SK-N-SH treated with all-trans-retinoic acid at 6 μM for 48 hours (cell line): ENCODE results near the gene MESP1.

ENCODE experiments used
- ATAC-seq: fragments of 200-7000 bp; cut with Tn5 transposase; 3 replicates; pipeline ENCODE4 v1.9.1; 2020; ENCODE audit warnings: mild to moderate bottlenecking, moderate library complexity
- ARNTL ChIP-seq: fragments of 450-650 bp; formaldehyde crosslinking; IDR thresholded peaks from 2 replicates; pipeline ENCODE4 v1.5.0; 2020; ENCODE audit warnings: low read depth, mild to moderate bottlenecking, moderate library complexity, borderline replicate concordance
- BACH2 ChIP-seq: fragments of 250-450 bp; sonication (Bioruptor Pico); IDR thresholded peaks from 2 replicates; pipeline ENCODE4 v1.9.0; 2021; ENCODE audit warnings: mild to moderate bottlenecking, borderline replicate concordance
- CSDC2 ChIP-seq: fragments of 250-450 bp; sonication (Bioruptor Pico); IDR thresholded peaks from 2 replicates; pipeline ENCODE4 v1.5.0; 2020; ENCODE audit warnings: mild to moderate bottlenecking, moderate library complexity
- CSRNP3 ChIP-seq: fragments of 250-450 bp; sonication (Bioruptor Pico); IDR thresholded peaks from 2 replicates; pipeline ENCODE4 v1.5.1; 2021; ENCODE audit warnings: mild to moderate bottlenecking, moderate library complexity
- ESRRG ChIP-seq: fragments of 250-450 bp; sonication (Bioruptor Pico); IDR thresholded peaks from 2 replicates; pipeline ENCODE4 v1.6.1; 2021; ENCODE audit warnings: mild to moderate bottlenecking
- GLIS3 ChIP-seq: fragments of 250-450 bp; sonication (Bioruptor Pico); IDR thresholded peaks from 2 replicates; pipeline ENCODE4 v1.5.0; 2020; ENCODE audit warnings: mild to moderate bottlenecking, moderate library complexity
- ISL1 ChIP-seq: fragments of 250-450 bp; sonication (Bioruptor Pico); IDR thresholded peaks from 2 replicates; pipeline ENCODE4 v2.1.2; 2022; ENCODE audit warnings: mild to moderate bottlenecking, moderate library complexity
- OSR1 ChIP-seq: fragments of 250-450 bp; sonication (Bioruptor Pico); IDR thresholded peaks from 2 replicates; pipeline ENCODE4 v1.8.0; 2022; ENCODE audit warnings: moderate library complexity, mild to moderate bottlenecking, inconsistent platforms
- PATZ1 ChIP-seq: fragments of 250-450 bp; sonication (Bioruptor Pico); IDR thresholded peaks from 2 replicates; pipeline ENCODE4 v1.8.0; 2020; ENCODE audit warnings: mild to moderate bottlenecking, moderate library complexity, borderline replicate concordance
- POU6F1 ChIP-seq: fragments of 250-450 bp; sonication (Bioruptor Pico); IDR thresholded peaks from 2 replicates; pipeline ENCODE4 v1.8.0; 2021; ENCODE audit warnings: low read depth, mild to moderate bottlenecking, moderate library complexity, borderline replicate concordance
- PPARA ChIP-seq: fragments of 250-450 bp; sonication (Bioruptor Pico); IDR thresholded peaks from 2 replicates; pipeline ENCODE4 v1.5.0; 2020; ENCODE audit warnings: mild to moderate bottlenecking, borderline replicate concordance
- RARB ChIP-seq: fragments of 250-450 bp; sonication (Bioruptor Pico); IDR thresholded peaks from 2 replicates; pipeline ENCODE4 v1.8.0; 2021; ENCODE audit warnings: mild to moderate bottlenecking, moderate library complexity
- SNAI2 ChIP-seq: fragments of 250-450 bp; sonication (Bioruptor Pico); IDR thresholded peaks from 2 replicates; pipeline ENCODE4 v1.5.0; 2020; ENCODE audit warnings: mild to moderate bottlenecking, moderate library complexity
- TCF4 ChIP-seq: fragments of 250-450 bp; sonication (Bioruptor Pico); IDR thresholded peaks from 2 replicates; pipeline ENCODE4 v1.8.0; 2021; ENCODE audit warnings: mild to moderate bottlenecking, moderate library complexity, borderline replicate concordance
- TSHZ2 ChIP-seq: fragments of 250-450 bp; sonication (Bioruptor Pico); IDR thresholded peaks from 2 replicates; pipeline ENCODE4 v1.5.0; 2020; ENCODE audit warnings: mild to moderate bottlenecking, moderate library complexity
- ZFP3 ChIP-seq: fragments of 250-450 bp; sonication (Bioruptor Pico); IDR thresholded peaks from 2 replicates; pipeline ENCODE4 v1.5.0; 2020; ENCODE audit warnings: mild to moderate bottlenecking, moderate library complexity
- ZFP30 ChIP-seq: fragments of 450-650 bp; formaldehyde crosslinking; IDR thresholded peaks from 2 replicates; pipeline ENCODE4 v1.5.0; 2022; ENCODE audit warnings: mild to moderate bottlenecking, moderate library complexity
- ZNF565 ChIP-seq: fragments of 450-650 bp; formaldehyde crosslinking; conservative IDR thresholded peaks from 2 replicates; pipeline ENCODE4 v1.5.0; 2020; ENCODE audit warnings: low read depth, mild to moderate bottlenecking, moderate library complexity
- ZNF70 ChIP-seq: fragments of 450-650 bp; formaldehyde crosslinking; IDR thresholded peaks from 2 replicates; pipeline ENCODE4 v1.5.0; 2020; ENCODE audit warnings: mild to moderate bottlenecking, moderate library complexity
- ZNF8 ChIP-seq: fragments of 450-650 bp; formaldehyde crosslinking; IDR thresholded peaks from 2 replicates; pipeline ENCODE4 v1.5.0; 2020; ENCODE audit warnings: mild to moderate bottlenecking, moderate library complexity

MESP1 gene

GRCh38 chr15:89760303-89761008 lies 9.4 kb upstream of the MESP1 start:
- ATAC-seq = peak; percentile 99
- TF ChIP-seq TCF4 (peak; percentile 76; the same call in 1 of the 2 replicates), BACH2 (CRISPR knock-in tag) (no peak)

GRCh38 chr15:89759835-89760234 lies 8.8 kb upstream of the MESP1 start:
- no peak for ATAC-seq
- TF ChIP-seq ESRRG (CRISPR knock-in tag) (no peak), SNAI2 (CRISPR knock-in tag) (no peak), ZFP3 (no peak), ZFP30 (CRISPR knock-in tag) (no peak), GLIS3 (CRISPR knock-in tag) (no peak), TCF4 (no peak), ISL1 (CRISPR knock-in tag) (no peak), POU6F1 (no peak), PPARA (no peak), RARB (CRISPR knock-in tag) (no peak)

GRCh38 chr15:89758981-89759380 lies 7.9 kb upstream of the MESP1 start:
- ATAC-seq = no peak
- no peak for TF ChIP-seq TSHZ2 (CRISPR knock-in tag)

GRCh38 chr15:89758283-89758682 lies 7.2 kb upstream of the MESP1 start:
- TF ChIP-seq ZFP3 = no peak
- TF ChIP-seq ESRRG (CRISPR knock-in tag) = no peak
- TF ChIP-seq GLIS3 (CRISPR knock-in tag) = no peak
- TF ChIP-seq ARNTL = no peak
- no peak for TF ChIP-seq OSR1
- no peak for TF ChIP-seq TSHZ2 (CRISPR knock-in tag)
- ATAC-seq = no peak

- ATAC-seq = no peak
- no peak for TF ChIP-seq SNAI2 (CRISPR knock-in tag)
- TF ChIP-seq GLIS3 (CRISPR knock-in tag) = no peak
- TF ChIP-seq ZNF565 (CRISPR knock-in tag) = no peak
- no peak for TF ChIP-seq ARNTL
- TF ChIP-seq PPARA = no peak
- no peak for TF ChIP-seq ZNF70
- TF ChIP-seq CSRNP3 = no peak
- TF ChIP-seq PATZ1 (CRISPR knock-in tag) = no peak
- TF ChIP-seq POU6F1 = no peak
- TF ChIP-seq OSR1 = no peak
- TF ChIP-seq ZFP30 (CRISPR knock-in tag) = no peak
- no peak for TF ChIP-seq CSDC2
- no peak for TF ChIP-seq TCF4
- TF ChIP-seq ZNF8 = no peak
Measured at GRCh38 chr15:89756897-89757296, 5.8 kb upstream of the MESP1 start.
